GM21737 (cell line): ENCODE measurements around the gene PIP5K1B.

Source experiments
- ATAC-seq: cut with Tn5 transposase; IDR thresholded peaks from one replicate; pipeline ENCODE4 v1.9.1; 2021; ENCODE audit warnings: mild to moderate bottlenecking, moderate library complexity; ENCODE audit not compliant: unreplicated experiment

The PIP5K1B gene

DNA sequence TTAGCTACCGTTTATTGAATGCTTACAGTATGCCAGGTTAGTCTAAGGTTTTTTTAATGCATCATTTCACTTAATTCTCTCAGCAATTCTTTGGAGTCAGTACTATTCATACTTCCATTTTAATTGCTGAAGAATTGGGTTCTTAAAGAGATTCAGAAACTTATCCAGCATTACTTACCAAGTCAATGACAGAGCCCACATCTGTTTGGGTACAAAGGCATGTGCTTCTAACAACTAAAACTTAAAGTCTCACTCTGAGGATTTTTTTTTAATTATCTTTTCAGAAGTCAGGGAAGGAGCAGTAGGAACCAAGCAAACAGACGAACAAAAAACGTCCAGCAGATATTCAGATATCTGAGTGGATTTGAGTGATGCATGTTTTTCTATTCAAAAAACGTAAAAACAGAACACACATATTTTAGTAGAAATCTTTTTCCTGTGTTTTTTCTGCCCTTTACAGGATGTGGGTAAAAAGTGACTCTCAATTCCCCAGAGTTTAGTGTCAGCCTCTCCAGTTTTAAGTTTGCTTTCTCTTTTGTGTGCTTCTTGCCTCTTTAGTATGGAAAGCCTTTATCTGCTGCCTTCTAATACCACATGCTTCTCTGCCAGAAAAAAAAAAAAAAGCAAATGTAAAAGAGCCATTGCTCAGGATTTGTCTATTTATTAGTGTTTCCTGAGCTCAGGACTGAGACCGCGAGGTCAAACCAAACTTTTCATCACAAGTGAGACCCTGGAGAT is 190.9 kb downstream of the PIP5K1B start:
- ATAC-seq = peak; percentile 96

DNA sequence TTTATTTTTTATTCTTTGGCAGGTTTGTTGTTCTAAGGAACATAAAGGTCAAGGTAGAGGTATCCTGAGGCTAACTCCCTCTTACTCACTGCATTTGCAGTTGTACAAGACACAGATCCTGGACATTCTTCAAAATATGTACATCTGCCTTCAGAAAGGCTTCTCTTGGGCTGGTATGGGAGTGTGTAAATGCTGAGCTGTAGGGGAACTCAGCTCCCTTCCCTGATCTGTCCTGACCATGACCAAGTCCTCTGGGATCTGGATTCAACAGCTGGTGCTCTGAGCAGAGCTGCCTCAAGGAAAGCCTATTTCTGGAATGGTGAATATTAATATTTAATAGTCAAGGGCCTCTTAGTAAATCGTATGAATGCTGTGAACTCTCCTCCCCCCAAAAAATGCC is 191.4 kb downstream of the PIP5K1B start:
- no peak for ATAC-seq

GRCh38 chr9:68897577-68898145 is 192.6 kb downstream of the PIP5K1B start:
- ATAC-seq = no peak

DNA sequence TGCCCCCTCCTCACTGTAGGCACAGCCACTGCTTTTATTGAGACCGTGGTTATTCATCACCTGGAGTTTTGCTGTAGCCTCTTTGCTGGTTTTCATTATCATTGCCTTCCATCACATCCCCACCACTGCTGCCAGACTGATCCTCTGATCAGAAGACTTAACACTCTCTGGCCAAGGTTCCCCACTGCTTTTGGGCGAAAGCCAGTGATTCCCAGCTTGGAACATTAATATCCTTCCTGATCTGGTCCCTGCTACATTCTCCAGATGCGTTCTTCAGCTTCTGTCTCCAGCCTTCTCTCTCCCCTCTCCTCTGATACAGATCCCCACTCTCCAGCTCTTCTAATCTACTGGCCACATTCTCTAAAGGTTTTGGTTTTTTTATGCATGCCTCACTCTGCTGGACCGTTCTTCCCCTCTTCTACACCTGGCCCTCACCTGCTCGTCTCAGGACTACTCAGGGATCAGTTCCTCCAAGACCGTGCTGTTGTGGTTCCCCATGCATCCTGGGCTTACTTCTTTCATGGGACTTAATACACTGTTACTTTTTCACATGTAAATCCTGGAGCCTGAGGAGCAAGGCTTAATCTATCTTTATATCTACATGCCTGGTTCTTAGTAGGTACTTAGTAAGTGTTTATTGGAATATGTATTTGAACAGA is 193.9 kb downstream of the PIP5K1B start:
- ATAC-seq = no peak

- no peak for ATAC-seq
Observed at GRCh38 chr9:68904454-68904853, 199.4 kb downstream of the PIP5K1B start.

GRCh38 chr9:68905129-68905528 is 200.1 kb downstream of the PIP5K1B start:
- no peak for ATAC-seq

DNA sequence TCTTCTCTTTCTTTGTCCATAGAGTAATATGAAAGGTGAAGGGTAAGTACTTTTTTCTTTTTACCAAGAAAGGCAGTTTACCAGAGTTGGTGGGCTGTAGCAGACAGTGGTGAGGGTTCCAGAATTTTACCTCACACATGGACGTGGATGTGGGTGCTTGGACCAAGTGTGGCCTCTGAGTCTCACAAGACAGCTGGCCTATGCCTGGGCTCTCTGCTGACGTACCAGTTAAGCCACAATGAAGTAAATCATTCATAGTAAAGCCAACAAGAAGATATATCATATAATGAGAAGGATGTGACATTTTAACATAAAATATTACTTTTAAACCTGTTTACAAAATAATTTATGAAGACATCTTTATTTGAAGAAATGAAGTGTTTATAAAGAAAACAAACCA is 202.9 kb downstream of the PIP5K1B start:
- no peak for ATAC-seq

DNA sequence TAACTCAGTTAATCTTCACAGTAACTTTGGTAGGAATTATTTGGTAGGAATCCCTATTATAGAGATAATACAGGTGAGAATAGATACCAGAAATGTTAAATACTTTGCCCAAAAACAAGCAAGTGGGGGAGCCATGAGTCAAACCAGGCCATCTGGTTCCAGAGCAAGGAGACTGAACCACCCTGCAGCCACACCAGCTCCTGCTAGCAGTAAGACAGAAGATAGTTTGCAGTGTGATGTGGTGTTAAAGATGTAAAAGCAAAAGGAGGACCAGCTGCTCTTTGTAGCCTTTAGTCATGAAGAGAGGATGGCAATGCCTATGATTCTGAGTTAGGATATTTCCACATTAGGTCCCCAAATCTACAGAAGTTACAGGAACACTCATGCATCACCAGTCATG is 207.5 kb downstream of the PIP5K1B start:
- no peak for ATAC-seq

DNA sequence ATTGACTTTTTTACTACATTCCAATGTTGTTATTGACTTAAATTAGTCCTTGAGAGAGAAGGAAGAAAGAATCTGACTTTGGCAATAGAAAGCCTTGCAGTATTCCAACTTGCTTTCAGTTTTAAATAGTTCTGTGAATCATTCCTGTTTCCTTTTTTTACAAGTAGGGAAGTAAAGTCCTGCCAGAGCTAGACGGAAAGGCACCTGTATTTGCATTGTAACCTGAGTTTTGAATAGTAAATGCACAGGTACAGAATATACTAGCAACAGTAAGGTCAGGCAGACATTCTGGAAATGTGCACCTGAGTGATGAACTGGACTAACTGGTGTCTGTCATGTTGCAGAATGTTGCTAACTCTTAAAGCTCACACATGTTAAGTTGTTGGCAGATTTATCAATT is 208.0 kb downstream of the PIP5K1B start:
- no peak for ATAC-seq

DNA sequence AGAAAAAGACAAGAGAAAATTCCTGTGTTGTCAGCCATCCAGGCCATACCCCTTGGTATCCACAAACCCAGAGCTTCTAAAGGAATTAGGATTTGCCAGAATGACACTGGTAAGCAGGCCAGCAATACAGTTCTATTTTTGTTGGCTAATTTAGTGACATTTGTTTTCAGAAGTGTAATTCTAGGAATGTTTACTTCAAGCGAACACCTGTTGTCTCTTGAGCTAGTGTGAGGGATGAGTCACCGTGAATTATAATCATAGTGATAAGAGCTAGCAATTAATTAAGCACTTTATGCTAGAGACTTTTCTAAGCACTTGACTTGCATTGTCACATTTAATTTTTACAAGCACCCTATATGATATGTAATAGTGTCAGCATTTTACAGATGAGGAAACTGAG is 209.7 kb downstream of the PIP5K1B start:
- ATAC-seq = no peak

DNA sequence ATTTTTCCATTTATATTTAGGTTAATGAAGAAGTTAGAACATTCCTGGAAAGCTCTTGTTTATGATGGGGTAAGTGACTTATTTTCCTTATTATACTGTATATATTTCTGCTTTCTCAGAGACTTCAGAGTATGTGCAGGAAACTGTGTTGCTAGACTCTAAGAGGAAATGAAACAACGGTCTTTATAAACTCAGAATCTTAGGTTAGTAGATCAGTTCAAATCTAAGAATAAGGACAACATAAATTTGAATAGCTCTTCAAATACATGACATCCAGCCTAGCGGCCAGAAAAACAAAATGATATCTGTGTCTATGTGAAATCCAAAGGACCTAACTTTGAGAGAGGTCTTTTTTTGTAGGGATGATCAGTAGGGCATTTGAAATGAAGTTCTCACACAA is 214.6 kb downstream of the PIP5K1B start:
- peak; percentile 71 for ATAC-seq

DNA sequence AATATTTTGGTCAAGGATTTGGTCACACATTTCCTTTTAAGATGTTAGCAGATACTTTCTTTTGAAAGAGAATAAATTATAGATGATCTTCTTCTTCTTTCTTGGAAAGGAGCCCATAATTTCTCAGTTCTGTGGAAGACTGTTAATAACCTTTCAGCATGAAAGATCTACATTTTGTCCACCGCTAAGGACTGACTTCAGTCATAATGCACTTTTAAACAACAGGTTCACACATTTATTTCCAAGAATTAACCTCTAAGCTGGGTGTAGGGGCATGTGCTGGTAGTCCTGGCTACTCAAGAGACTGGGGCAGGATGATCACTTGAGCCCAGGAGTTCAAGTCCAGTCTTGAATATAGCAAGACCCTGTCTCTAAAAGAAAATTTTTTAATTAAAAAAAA is 215.9 kb downstream of the PIP5K1B start:
- no peak for ATAC-seq

DNA sequence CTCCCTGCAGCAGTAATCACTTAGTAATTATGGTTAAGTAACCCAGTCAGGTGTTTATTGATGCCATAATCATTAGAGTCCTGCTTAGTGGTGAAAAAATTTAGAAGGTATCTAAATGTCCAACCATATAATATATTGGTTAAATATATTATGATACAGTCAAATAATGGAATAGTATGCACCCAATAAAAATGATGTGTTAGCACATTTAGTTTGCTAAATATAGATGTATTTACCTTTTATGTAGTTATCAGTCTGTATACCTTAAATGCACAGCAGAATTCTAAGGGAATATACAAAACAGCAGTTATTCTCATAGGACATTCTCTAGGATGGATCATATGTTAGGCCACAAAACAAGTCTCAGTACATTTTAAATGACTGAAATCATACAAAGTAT is 218.4 kb downstream of the PIP5K1B start:
- ATAC-seq = no peak

DNA sequence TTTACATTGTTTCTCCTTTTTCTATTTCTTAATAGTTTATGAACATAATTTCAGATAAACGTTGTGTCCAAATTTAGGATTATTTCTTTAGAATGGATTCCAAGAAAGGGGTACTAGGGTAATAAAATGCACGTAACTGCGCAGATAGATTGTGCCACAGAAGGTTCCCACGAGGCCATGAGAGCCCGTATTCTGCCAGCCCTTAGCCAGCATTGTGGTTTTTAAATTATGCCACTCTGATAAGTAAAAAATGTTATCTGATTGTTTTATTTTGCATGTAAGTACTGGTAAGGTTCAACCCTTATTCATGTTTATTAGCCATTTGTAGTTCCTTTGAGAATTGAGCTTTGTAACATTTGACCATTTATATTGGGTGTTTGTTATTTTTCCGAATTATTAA is 220.1 kb downstream of the PIP5K1B start:
- no peak for ATAC-seq

- ATAC-seq = no peak
Observed at GRCh38 chr9:68927165-68927564, 222.1 kb downstream of the PIP5K1B start.

GRCh38 chr9:68931821-68932220 is 226.8 kb downstream of the PIP5K1B start:
- ATAC-seq = no peak

- ATAC-seq = no peak
Observed at GRCh38 chr9:68932458-68932857, 227.4 kb downstream of the PIP5K1B start.

DNA sequence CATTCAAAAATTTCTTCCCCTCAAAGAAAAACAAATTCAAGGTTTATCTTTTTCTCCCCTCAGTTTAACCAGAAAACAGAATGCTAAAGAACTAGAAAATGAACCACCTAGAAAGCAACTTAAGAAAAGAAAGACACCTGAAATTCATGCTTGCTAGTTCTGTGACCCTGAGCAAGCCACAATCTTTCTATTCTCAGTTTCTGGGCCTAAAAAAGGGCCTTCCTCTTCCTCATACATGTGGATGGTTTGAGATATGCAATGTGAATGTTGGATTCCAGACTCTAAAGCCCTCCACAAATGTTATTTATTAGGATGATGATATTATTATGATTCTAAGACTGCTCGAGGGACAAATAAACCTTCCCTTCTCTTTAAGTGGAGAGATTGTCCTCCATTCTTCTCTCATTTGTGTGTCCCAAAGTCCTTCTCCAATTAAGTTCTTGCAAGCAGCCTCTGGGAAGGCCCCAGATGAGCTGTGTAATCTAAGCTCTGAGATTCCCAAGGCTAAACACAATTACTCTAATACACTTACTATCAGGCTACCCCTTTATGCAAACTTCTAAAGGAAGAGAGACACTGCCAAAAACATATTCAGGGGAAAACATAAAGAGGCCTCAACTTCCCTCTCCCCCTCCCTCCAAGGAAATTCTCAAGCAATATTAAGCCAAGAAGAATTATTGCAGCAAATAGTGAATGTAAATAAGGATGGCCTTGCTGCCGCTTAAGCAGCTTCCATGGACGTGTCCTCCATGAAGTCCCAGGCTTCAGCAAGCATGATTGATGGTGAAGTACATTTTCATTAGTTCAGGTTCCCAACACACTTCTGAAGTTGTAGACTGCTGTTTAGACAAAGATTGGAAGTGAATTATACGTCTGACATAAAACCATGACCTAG is 228.6 kb downstream of the PIP5K1B start:
- ATAC-seq = peak; percentile 93

GRCh38 chr9:68934329-68934644 is 229.2 kb downstream of the PIP5K1B start:
- ATAC-seq = no peak

DNA sequence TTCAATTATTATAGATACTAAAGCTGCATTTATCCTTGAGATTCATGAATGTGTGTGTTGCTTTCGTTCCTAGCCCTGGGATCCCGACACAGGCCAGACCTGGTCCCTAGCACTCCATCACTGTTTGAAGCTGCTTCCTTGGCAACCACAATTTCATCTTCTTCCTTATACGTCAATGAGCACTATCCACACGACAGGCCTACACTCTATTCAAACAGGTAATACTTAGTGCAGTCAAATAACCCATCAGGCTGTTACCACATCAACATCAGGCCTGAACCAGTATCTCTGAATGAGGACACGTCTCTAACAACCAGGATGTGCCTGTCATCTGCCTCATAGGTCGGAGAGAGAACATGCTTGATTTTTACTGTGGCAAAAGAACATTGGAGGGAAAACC is 235.5 kb downstream of the PIP5K1B start:
- ATAC-seq = no peak

- no peak for ATAC-seq
Observed at GRCh38 chr9:68941780-68942459, 236.9 kb downstream of the PIP5K1B start.
